Nephron progenitor cell (in vitro differentiated cells): Measurements from ENCODE around the gene PALLD.
A peak's percentile ranks its signal among the peaks of the same experiment; 100 is the strongest.

Experiments used
- DNase-seq: peaks from one replicate; pipeline ENCODE4 v3.0.0; 2021
- H3K27ac Mint-ChIP-seq: 2 replicates; pipeline ENCODE4 v1.8.0; 2021; ENCODE audit warnings: mild to moderate bottlenecking, moderate library complexity, mixed read lengths
- H3K27me3 Mint-ChIP-seq: 2 replicates; pipeline ENCODE4 v1.8.0; 2021; ENCODE audit warnings: mild to moderate bottlenecking, low read depth, mixed read lengths; ENCODE audit not compliant: poor library complexity
- H3K36me3 Mint-ChIP-seq: 2 replicates; pipeline ENCODE4 v1.8.0; 2021; ENCODE audit warnings: low read depth, mixed read lengths
- H3K4me1 Mint-ChIP-seq: 2 replicates; pipeline ENCODE4 v1.8.0; 2021; ENCODE audit warnings: mixed read lengths
- H3K4me3 Mint-ChIP-seq: 2 replicates; pipeline ENCODE4 v1.8.0; 2021; ENCODE audit warnings: mild to moderate bottlenecking, moderate library complexity, mixed read lengths
- H3K9me3 Mint-ChIP-seq: 2 replicates; pipeline ENCODE4 v1.8.0; 2021; ENCODE audit warnings: mild to moderate bottlenecking, moderate library complexity, mixed read lengths
- TF ChIP-seq, protein P1 (sequence below): fragments of 200-600 bp; sonication (generic); IDR thresholded peaks from 2 replicates; pipeline ENCODE4 v1.5.0; 2021; ENCODE audit warnings: antibody characterized with exemption

The PALLD gene

DNA sequence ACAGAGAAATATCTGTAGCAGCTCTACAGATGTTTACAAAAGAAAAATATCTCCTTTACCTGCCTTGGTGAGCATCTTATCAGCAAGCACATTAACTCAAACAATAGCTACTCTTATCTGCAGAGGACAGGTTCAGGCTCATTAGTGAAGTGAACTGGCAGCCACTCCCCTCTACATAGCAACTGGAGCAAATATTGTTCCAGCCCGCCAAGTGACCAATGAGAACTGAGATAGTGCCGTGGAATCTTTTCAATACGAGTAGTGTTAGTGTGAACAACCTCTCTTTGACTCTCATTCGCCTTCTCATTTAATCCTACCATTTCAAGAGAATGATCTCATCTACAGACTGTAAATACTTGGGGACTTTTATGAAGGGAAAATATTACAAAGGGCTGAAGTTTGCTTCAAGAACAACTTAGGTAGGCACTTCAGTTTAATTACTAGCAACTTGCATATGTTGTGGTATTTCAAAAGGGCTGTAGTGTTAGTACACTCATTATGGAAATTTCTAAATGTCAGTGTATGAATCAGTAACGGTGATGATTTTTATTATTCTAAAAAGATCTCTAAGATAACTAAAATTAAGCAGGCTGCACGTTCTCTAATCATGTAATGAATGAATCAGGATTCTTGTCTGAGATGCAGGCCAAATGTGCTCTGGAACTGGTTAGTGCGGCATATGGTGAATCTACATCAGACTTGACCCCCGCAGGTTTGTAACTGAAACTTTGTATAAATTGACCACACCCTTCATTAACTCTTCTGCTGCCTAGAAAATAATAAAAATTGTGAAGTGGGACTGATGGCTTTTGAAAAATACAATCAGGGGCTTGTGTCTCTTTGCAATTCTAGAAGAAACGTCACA is 72.4 kb downstream of the PALLD start:
- no peaks in the 10 kb centered on the region for H3K36me3 Mint-ChIP-seq
- peaks cover 2% of the 10 kb centered on the region for H3K27me3 Mint-ChIP-seq
- DNase-seq, result no peak
- H3K27ac Mint-ChIP-seq, result peak overlapping the region; percentile 53
- H3K4me1 Mint-ChIP-seq, result peaks cover 23% of the 10 kb centered on the region
- H3K9me3 Mint-ChIP-seq, result no peaks in the 10 kb centered on the region
- TF ChIP-seq, protein P1, sequence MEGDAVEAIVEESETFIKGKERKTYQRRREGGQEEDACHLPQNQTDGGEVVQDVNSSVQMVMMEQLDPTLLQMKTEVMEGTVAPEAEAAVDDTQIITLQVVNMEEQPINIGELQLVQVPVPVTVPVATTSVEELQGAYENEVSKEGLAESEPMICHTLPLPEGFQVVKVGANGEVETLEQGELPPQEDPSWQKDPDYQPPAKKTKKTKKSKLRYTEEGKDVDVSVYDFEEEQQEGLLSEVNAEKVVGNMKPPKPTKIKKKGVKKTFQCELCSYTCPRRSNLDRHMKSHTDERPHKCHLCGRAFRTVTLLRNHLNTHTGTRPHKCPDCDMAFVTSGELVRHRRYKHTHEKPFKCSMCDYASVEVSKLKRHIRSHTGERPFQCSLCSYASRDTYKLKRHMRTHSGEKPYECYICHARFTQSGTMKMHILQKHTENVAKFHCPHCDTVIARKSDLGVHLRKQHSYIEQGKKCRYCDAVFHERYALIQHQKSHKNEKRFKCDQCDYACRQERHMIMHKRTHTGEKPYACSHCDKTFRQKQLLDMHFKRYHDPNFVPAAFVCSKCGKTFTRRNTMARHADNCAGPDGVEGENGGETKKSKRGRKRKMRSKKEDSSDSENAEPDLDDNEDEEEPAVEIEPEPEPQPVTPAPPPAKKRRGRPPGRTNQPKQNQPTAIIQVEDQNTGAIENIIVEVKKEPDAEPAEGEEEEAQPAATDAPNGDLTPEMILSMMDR, result no peak
- no peak overlapping the region for H3K4me3 Mint-ChIP-seq

DNA sequence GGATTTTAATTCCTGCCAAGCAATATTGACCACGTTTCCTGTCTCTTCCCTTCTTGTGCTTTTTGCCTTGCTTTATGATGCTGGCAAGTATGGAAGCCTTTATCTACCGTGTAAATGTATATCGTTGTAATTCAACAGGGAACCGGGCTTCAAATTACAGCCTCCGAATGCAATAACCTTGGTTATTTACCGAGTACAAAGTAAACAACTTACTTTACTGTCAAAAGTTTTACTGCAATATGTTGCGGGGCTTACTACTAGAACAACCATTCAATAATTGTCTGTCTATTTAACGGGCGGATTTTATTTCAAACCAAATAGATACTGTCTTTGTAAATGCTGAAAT is 73.1 kb downstream of the PALLD start:
- TF ChIP-seq, protein P1, result no peak
- Mint-ChIP-seq H3K27ac (no peak overlapping the region), H3K4me3 (no peak overlapping the region)

GRCh38 chr4:168570466-168570865 is 73.6 kb downstream of the PALLD start:
- H3K4me3 Mint-ChIP-seq, result no peak overlapping the region
- H3K9me3 Mint-ChIP-seq, result peaks cover 4% of the 10 kb centered on the region
- DNase-seq, result no peak
- peaks cover under 1% of the 10 kb centered on the region for H3K27me3 Mint-ChIP-seq
- H3K27ac Mint-ChIP-seq, result no peak overlapping the region
- no peaks in the 10 kb centered on the region for H3K36me3 Mint-ChIP-seq
- H3K4me1 Mint-ChIP-seq, result peaks cover 17% of the 10 kb centered on the region
- TF ChIP-seq, protein P1, result no peak

More for the DNA sequence above, 73.1 kb downstream of the PALLD start:
- H3K9me3 Mint-ChIP-seq, result no peaks in the 10 kb centered on the region
- peaks cover 23% of the 10 kb centered on the region for H3K4me1 Mint-ChIP-seq
- no peaks in the 10 kb centered on the region for H3K36me3 Mint-ChIP-seq
- peaks cover 2% of the 10 kb centered on the region for H3K27me3 Mint-ChIP-seq
- no peak for DNase-seq

GRCh38 chr4:168572002-168572401 is 75.2 kb downstream of the PALLD start:
- H3K27ac Mint-ChIP-seq, result no peak overlapping the region
- peaks cover 4% of the 10 kb centered on the region for H3K9me3 Mint-ChIP-seq
- H3K36me3 Mint-ChIP-seq, result no peaks in the 10 kb centered on the region
- H3K4me1 Mint-ChIP-seq, result peaks cover 15% of the 10 kb centered on the region
- no peak for DNase-seq
- no peaks in the 10 kb centered on the region for H3K27me3 Mint-ChIP-seq
- TF ChIP-seq, protein P1, result no peak
- no peak overlapping the region for H3K4me3 Mint-ChIP-seq

DNA sequence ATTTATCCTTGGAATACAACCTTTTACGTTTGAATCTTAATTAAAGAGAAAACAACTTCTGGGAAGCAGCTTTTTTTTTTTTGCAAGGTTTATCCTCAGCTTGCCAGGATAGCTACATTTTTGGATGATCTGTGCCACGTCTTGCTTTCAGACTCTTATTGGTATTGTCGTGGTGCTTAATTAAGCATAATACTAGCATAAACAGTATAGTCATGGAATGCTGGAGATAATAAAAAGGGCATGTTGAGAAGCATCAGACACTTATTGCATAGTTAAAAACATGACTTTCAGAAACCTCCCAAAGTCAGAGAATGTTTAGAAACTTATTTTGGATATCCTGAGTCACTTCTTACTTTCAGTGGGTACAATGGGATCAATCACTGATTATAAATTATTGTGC is 77.0 kb downstream of the PALLD start:
- Mint-ChIP-seq H3K9me3 (peaks cover 4% of the 10 kb centered on the region), H3K4me3 (no peak overlapping the region), H3K4me1 (peaks cover 13% of the 10 kb centered on the region), H3K27ac (no peak overlapping the region), H3K27me3 (no peaks in the 10 kb centered on the region), H3K36me3 (no peaks in the 10 kb centered on the region)
- no peak for DNase-seq
- TF ChIP-seq, protein P1, result no peak
